Testis (tissue), 2 donors: ENCODE data around the gene INTS13.

Experiments
- CTCF ChIP-seq, 3 experiments: fragments of 450-650 bp in 2 of 3; fragments of 200-600 bp in 1 of 3; sonication (generic) in 1 of 3; IDR thresholded peaks; one replicate each; pipeline ENCODE4 v1.5.1; 2016 to 2019; ENCODE audit warnings: antibody characterized with exemption in 3 of 3, mild to moderate bottlenecking in 2 of 3, moderate library complexity in 1 of 3
- POLR2A ChIP-seq: fragments of 450-650 bp; IDR thresholded peaks from one replicate; pipeline ENCODE4 v1.6.1; 2017; ENCODE audit warnings: antibody characterized with exemption, mild to moderate bottlenecking, moderate library complexity

- TF ChIP-seq POLR2A, result no peak
- TF ChIP-seq CTCF (IDR thresholded peaks at IDR 0.05), result no peak
Measured at GRCh38 chr12:26970136-26970535, 32.4 kb upstream of the INTS13 start.
